Liver (tissue), 9 donors: Measurements from ENCODE around the gene FOXK1. TPM values are rescaled to one million over a fixed set of nuclear protein-coding genes. Genes with fewer than 3 reads are reported as not detected.
A peak's percentile ranks its signal among the peaks of the same experiment; 100 is the strongest.

Experiments used
- DNase-seq: peaks from one replicate; pipeline ENCODE4 v3.0.0-alpha.2; 2017; ENCODE audit warnings: low spot score
- H3K27ac ChIP-seq, 2 donors: one replicate each; pipeline ENCODE4 v1.7.0; 2013; ENCODE audit warnings: inconsistent platforms in 2 of 2, low read length in 2 of 2, control low read depth in 1 of 2, low read depth in 1 of 2, mild to moderate bottlenecking in 1 of 2
- H3K27me3 ChIP-seq, 4 donors: one replicate each; pipeline versions ENCODE4 v1.6.1 to v1.7.0; 2013; ENCODE audit warnings: low read length in 3 of 4, inconsistent platforms in 1 of 4, mild to moderate bottlenecking in 1 of 4, moderate library complexity in 1 of 4; ENCODE audit not compliant: control insufficient read depth in 4 of 4, insufficient read depth in 4 of 4
- H3K36me3 ChIP-seq, 4 donors: one replicate each; pipeline versions ENCODE4 v1.6.1 to v1.7.0; 2013; ENCODE audit warnings: low read length in 3 of 4, mild to moderate bottlenecking in 3 of 4, low read depth in 1 of 4, moderate library complexity in 1 of 4; ENCODE audit not compliant: control insufficient read depth in 4 of 4, insufficient read depth in 3 of 4
- H3K4me1 ChIP-seq, 4 donors: one replicate each; pipeline versions ENCODE4 v1.6.1 to v1.7.0; 2013; ENCODE audit warnings: low read length in 3 of 4, mild to moderate bottlenecking in 3 of 4, moderate library complexity in 1 of 4; ENCODE audit not compliant: control insufficient read depth in 4 of 4, insufficient read depth in 4 of 4
- H3K4me3 ChIP-seq, 3 donors: one replicate each; pipeline versions ENCODE4 v1.6.1 to v1.7.0; 2013; ENCODE audit warnings: low read length in 3 of 3, control low read depth in 1 of 3, low read depth in 1 of 3, mild to moderate bottlenecking in 1 of 3
- H3K9ac ChIP-seq, 2 donors: one replicate each; pipeline ENCODE4 v1.7.0; 2013; ENCODE audit warnings: low read length in 2 of 2, mild to moderate bottlenecking in 2 of 2, moderate library complexity in 2 of 2, control low read depth in 1 of 2, low read depth in 1 of 2
- H3K9me3 ChIP-seq, 4 donors: one replicate each; pipeline versions ENCODE4 v1.6.1 to v1.7.0; 2013; ENCODE audit warnings: low read length in 3 of 4; ENCODE audit not compliant: control insufficient read depth in 4 of 4
- ATF3 ChIP-seq: IDR thresholded peaks from 2 replicates; pipeline ENCODE4 v1.6.1; 2016; ENCODE audit warnings: antibody characterized with exemption
- CTCF ChIP-seq: fragments of 150-350 bp; IDR thresholded peaks from 2 replicates; pipeline ENCODE4 v1.5.1; 2017; ENCODE audit warnings: improper control_type of control experiment, low read depth, low read length; ENCODE audit not compliant: missing input control
- EGR1 ChIP-seq, 2 donors: IDR thresholded peaks; 2 replicates each; pipeline ENCODE4 v1.6.1; 2016 to 2018; ENCODE audit warnings: antibody characterized with exemption in 2 of 2, low read depth in 2 of 2
- FOXA1 ChIP-seq: IDR thresholded peaks from 2 replicates; pipeline ENCODE4 v1.6.1; 2016; ENCODE audit warnings: antibody characterized with exemption
- FOXA2 ChIP-seq: IDR thresholded peaks from 2 replicates; pipeline ENCODE4 v1.6.1; 2016; ENCODE audit warnings: antibody characterized with exemption
- GABPA ChIP-seq, 2 donors: IDR thresholded peaks in 1 of 2; conservative IDR thresholded peaks in 1 of 2; 2 replicates each; pipeline ENCODE4 v1.6.1; 2016; ENCODE audit warnings: antibody characterized with exemption in 2 of 2, mild to moderate bottlenecking in 1 of 2, moderate library complexity in 1 of 2
- HNF4A ChIP-seq, 2 donors: conservative IDR thresholded peaks; 2 replicates each; pipeline ENCODE4 v1.6.1; 2016; ENCODE audit warnings: antibody characterized with exemption in 2 of 2, mild to moderate bottlenecking in 2 of 2
- HNF4G ChIP-seq: IDR thresholded peaks from 2 replicates; pipeline ENCODE4 v1.6.1; 2016; ENCODE audit warnings: antibody characterized with exemption
- JUND ChIP-seq, 2 donors: IDR thresholded peaks; 2 replicates each; pipeline ENCODE4 v1.6.1; 2016; ENCODE audit warnings: antibody characterized with exemption in 2 of 2
- MAX ChIP-seq: IDR thresholded peaks from 2 replicates; pipeline ENCODE4 v1.6.1; 2016; ENCODE audit warnings: antibody characterized with exemption
- NR2F2 ChIP-seq: IDR thresholded peaks from 2 replicates; pipeline ENCODE4 v1.6.1; 2016; ENCODE audit warnings: antibody characterized with exemption
- RAD21 ChIP-seq, 2 donors: IDR thresholded peaks; 2 replicates each; pipeline ENCODE4 v1.6.1; 2016; ENCODE audit warnings: antibody characterized with exemption in 2 of 2, mild to moderate bottlenecking in 2 of 2
- REST ChIP-seq: IDR thresholded peaks from 2 replicates; pipeline ENCODE4 v1.6.1; 2016; ENCODE audit warnings: antibody characterized with exemption, mild to moderate bottlenecking
- RXRA ChIP-seq, 2 donors: IDR thresholded peaks; 2 replicates each; pipeline ENCODE4 v1.6.1; 2017 to 2018; ENCODE audit warnings: antibody characterized with exemption in 2 of 2, mild to moderate bottlenecking in 1 of 2
- SP1 ChIP-seq: IDR thresholded peaks from 2 replicates; pipeline ENCODE4 v1.6.1; 2018; ENCODE audit warnings: antibody characterized with exemption, mild to moderate bottlenecking
- TAF1 ChIP-seq: conservative IDR thresholded peaks from 2 replicates; pipeline ENCODE4 v1.6.1; 2016; ENCODE audit warnings: antibody characterized with exemption, mild to moderate bottlenecking
- YY1 ChIP-seq: IDR thresholded peaks from 2 replicates; pipeline ENCODE4 v1.6.1; 2016; ENCODE audit warnings: antibody characterized with exemption, mild to moderate bottlenecking
- ZBTB33 ChIP-seq: IDR thresholded peaks from 2 replicates; pipeline ENCODE4 v1.6.1; 2016; ENCODE audit warnings: antibody characterized with exemption
- WGBS: extraction: QIAGEN DNeasy Blood & Tissue Kit; methylation state at CpG from one replicate; pipeline ENCODE4 v1.1.7; 2013; 5-methylcytosine and 5-hydroxymethylcytosine counted together
- polyA plus RNA-seq, 2 donors: library from polyadenylated mRNA; stranded (reverse) in 1 of 2; unstranded in 1 of 2; fragments of 200-250 nt in 1 of 2; fragments of >200 nt in 1 of 2; fragmentation: Nextera tagmentation in 1 of 2; extraction: Ambion mirVana in 1 of 2; gene quantifications; one replicate each; pipeline versions ENCODE4 v1.2.1 to v1.2.3, GENCODE V29; 2013 to 2015
- total RNA-seq, 2 donors: library from RNA; depleted of rRNA; stranded (reverse); fragments of >200 nt; gene quantifications; one replicate each; pipeline ENCODE4 v1.2.3, GENCODE V29; 2014
- donor health status: healthy.
- donor health status: healthy.
- donor health status: healthy.
- donor health status: healthy.
- donor health status: healthy.

Gene FOXK1
- total and polyA plus RNA-seq, 4 donors, result 1.2 to 8.5 (median 4.4) TPM

- peak; percentile 5 for TF ChIP-seq TAF1
- no peak for TF ChIP-seq FOXA1
- peak in 1 of 2 donors; percentile 4 for TF ChIP-seq RXRA (IDR thresholded peaks at IDR 0.05)
- H3K4me3 ChIP-seq, result peak overlapping the region; percentile 85 to 97 (median 92)
- peaks cover 4 to 30% (median 26%) of the 10 kb centered on the region in 4 donors for H3K4me1 ChIP-seq
- peaks cover 0 to 4% (median under 1%) of the 10 kb centered on the region in 4 donors for H3K36me3 ChIP-seq
- H3K9ac ChIP-seq, result peak overlapping the region; percentile 83 to 93
- no peaks in the 10 kb centered on the region for H3K9me3 ChIP-seq
- DNase-seq, result peak; percentile 53
- no peaks in the 10 kb centered on the region for H3K27me3 ChIP-seq
- WGBS, result 22% methylated on average over 32 of the region's 32 CpGs
- peak overlapping the region; percentile 95 to 97 for H3K27ac ChIP-seq
These were observed 93.9 kb downstream of the FOXK1 start for GRCh38 chr7:4775848-4776623.

- Histone ChIP-seq H3K9ac (no peak overlapping the region), H3K4me1 (peaks cover 4 to 23% (median 20%) of the 10 kb centered on the region in 4 donors), H3K27ac (no peak overlapping the region), H3K9me3 (no peaks in the 10 kb centered on the region), H3K27me3 (no peaks in the 10 kb centered on the region), H3K4me3 (no peak overlapping the region), H3K36me3 (peaks cover 4 to 33% (median 20%) of the 10 kb centered on the region in 4 donors)
- 93% methylated on average over 5 of the region's 5 CpGs for WGBS
- TF ChIP-seq ATF3, result no peak
- TF ChIP-seq NR2F2, result no peak
- no peak for TF ChIP-seq HNF4A (conservative IDR thresholded peaks at IDR 0.05)
- TF ChIP-seq CTCF, result no peak
- no peak for TF ChIP-seq RXRA (IDR thresholded peaks at IDR 0.05)
- TF ChIP-seq ZBTB33, result no peak
- TF ChIP-seq RAD21 (IDR thresholded peaks at IDR 0.05), result no peak
- TF ChIP-seq MAX, result no peak
- TF ChIP-seq YY1, result no peak
- TF ChIP-seq JUND (IDR thresholded peaks at IDR 0.05), result no peak
- TF ChIP-seq FOXA2, result no peak
- TF ChIP-seq FOXA1, result no peak
- TF ChIP-seq TAF1, result no peak
- TF ChIP-seq EGR1 (IDR thresholded peaks at IDR 0.05; ENCODE audit: low read depth in 2 of 2), result no peak
- TF ChIP-seq HNF4G, result no peak
- no peak for TF ChIP-seq SP1
- no peak for TF ChIP-seq REST
- TF ChIP-seq GABPA (IDR thresholded peaks at IDR 0.05 in 1 of 2, conservative IDR thresholded peaks at IDR 0.05 in 1 of 2), result no peak
- no peak for DNase-seq
These were observed 97.0 kb downstream of the FOXK1 start for GRCh38 chr7:4779118-4779517.
